Body of pancreas (tissue), 4 donors: ENCODE results near the gene SKI. TPM values are rescaled to one million over a fixed set of nuclear protein-coding genes. Genes with fewer than 3 reads are reported as not detected.

ENCODE experiments used
- ATAC-seq: fragments of 150-250 bp; one replicate; pipeline ENCODE4 v1.9.1; 2016
- DNase-seq, 4 donors: peaks; one replicate each; pipeline ENCODE4 v3.0.0-alpha.2; 2019
- H3K27ac ChIP-seq, 4 donors: fragments of 200-600 bp; sonication (generic); 1 replicate in 3 of 4; 2 replicates in 1 of 4; pipeline versions ENCODE4 v1.5.1 to v1.6.1; 2016 to 2019; ENCODE audit warnings: mild to moderate bottlenecking in 1 of 4, mixed read lengths in 1 of 4, moderate library complexity in 1 of 4
- H3K27me3 ChIP-seq, 2 donors: fragments of 200-600 bp; sonication (generic); one replicate each; pipeline ENCODE4 v1.6.0; 2016; ENCODE audit warnings: mild to moderate bottlenecking in 1 of 2
- H3K36me3 ChIP-seq, 2 donors: fragments of 200-600 bp; sonication (generic); replicated peaks in 1 of 2; 2 replicates each; pipeline ENCODE4 v1.5.1; 2016; ENCODE audit warnings: low read depth in 2 of 2; ENCODE audit not compliant: insufficient read depth in 1 of 2
- H3K4me1 ChIP-seq: fragments of 200-600 bp; sonication (generic); one replicate; pipeline ENCODE4 v1.6.0; 2016
- H3K4me3 ChIP-seq, 2 donors: fragments of 200-600 bp; sonication (generic); 1 replicate in 1 of 2; 2 replicates in 1 of 2; pipeline ENCODE4 v1.5.1; 2016 to 2019
- H3K9me3 ChIP-seq, 3 donors: fragments of 200-600 bp; sonication (generic); 1 replicate in 2 of 3; 2 replicates in 1 of 3; pipeline ENCODE4 v1.5.1; 2016
- CTCF ChIP-seq, 7 experiments: fragments of 450-650 bp in 4 of 7; fragments of 200-600 bp in 3 of 7; sonication (generic) in 3 of 7; IDR thresholded peaks; one replicate each; pipeline ENCODE4 v1.5.1; 2016 to 2019; ENCODE audit warnings: antibody characterized with exemption in 7 of 7
- POLR2A ChIP-seq, 3 donors: fragments of 450-650 bp; IDR thresholded peaks; one replicate each; pipeline ENCODE4 v1.6.1; 2016; ENCODE audit warnings: antibody characterized with exemption in 3 of 3, mild to moderate bottlenecking in 2 of 3
- WGBS, 2 donors: methylation state at CpG; one replicate each; pipeline ENCODE4 v1.1.5; 2017; 5-methylcytosine and 5-hydroxymethylcytosine counted together
- intact Hi-C: fragments of 100-400 bp; cut with DNase I; formaldehyde crosslinking; loops from one replicate; pipeline ENCODE4 v1.15.1; 2023
- total RNA-seq, 2 donors: library from RNA; depleted of rRNA; stranded (reverse); fragments of >200 nt; gene quantifications; one replicate each; pipeline ENCODE4 v1.1.0, GENCODE V29; 2016

Gene SKI
- total RNA-seq: 10 to 100 TPM; 15.8 to 33.0 TPM

- H3K4me3 ChIP-seq: peak within 1 kb of the TSS in 1 of 2 donors; percentile 37
- H3K9me3 ChIP-seq: no peaks in the 10 kb centered on the region
- DNase-seq (no peak), ATAC-seq (no peak)
- 1% methylated on average over 55 of the region's 100 CpGs; no CpG with 5 or more reads in 1 of the 2 donors for WGBS, 2 donors
- peak within 1 kb of the TSS; percentile 97 to 99 (median 98) for H3K27ac ChIP-seq
- no peak for TF ChIP-seq POLR2A (IDR thresholded peaks at IDR 0.05)
- TF ChIP-seq CTCF (IDR thresholded peaks at IDR 0.05): no peak
- intact Hi-C loops: no loop called here
- H3K4me1 ChIP-seq: peaks cover 52% of the 10 kb centered on the region
- H3K27me3 ChIP-seq: no peaks in the 10 kb centered on the region
- no peaks in the 10 kb centered on the region for H3K36me3 ChIP-seq
Observed at GRCh38 chr1:2228157-2228594, at the start of gene SKI. SKI (plus strand) TSS chr1:2228319; CDS start chr1:2228767, 448 bp downstream.

GRCh38 chr1:2178875-2179274, 49.2 kb upstream of the SKI start:
- ATAC-seq: no peak
- DNase-seq: no peak
- H3K36me3 ChIP-seq: no peaks in the 10 kb centered on the region
- H3K4me3 ChIP-seq: no peak overlapping the region
- H3K27me3 ChIP-seq: no peaks in the 10 kb centered on the region
- 88% methylated on average over 15 of the region's 16 CpGs; no CpG with 5 or more reads in 1 of the 2 donors for WGBS, 2 donors
- intact Hi-C loops: no loop called here
- no peaks in the 10 kb centered on the region for H3K9me3 ChIP-seq
- TF ChIP-seq POLR2A (IDR thresholded peaks at IDR 0.05) (no peak), CTCF (IDR thresholded peaks at IDR 0.05) (no peak)
- no peaks in the 10 kb centered on the region for H3K4me1 ChIP-seq
- no peak overlapping the region for H3K27ac ChIP-seq

DNA sequence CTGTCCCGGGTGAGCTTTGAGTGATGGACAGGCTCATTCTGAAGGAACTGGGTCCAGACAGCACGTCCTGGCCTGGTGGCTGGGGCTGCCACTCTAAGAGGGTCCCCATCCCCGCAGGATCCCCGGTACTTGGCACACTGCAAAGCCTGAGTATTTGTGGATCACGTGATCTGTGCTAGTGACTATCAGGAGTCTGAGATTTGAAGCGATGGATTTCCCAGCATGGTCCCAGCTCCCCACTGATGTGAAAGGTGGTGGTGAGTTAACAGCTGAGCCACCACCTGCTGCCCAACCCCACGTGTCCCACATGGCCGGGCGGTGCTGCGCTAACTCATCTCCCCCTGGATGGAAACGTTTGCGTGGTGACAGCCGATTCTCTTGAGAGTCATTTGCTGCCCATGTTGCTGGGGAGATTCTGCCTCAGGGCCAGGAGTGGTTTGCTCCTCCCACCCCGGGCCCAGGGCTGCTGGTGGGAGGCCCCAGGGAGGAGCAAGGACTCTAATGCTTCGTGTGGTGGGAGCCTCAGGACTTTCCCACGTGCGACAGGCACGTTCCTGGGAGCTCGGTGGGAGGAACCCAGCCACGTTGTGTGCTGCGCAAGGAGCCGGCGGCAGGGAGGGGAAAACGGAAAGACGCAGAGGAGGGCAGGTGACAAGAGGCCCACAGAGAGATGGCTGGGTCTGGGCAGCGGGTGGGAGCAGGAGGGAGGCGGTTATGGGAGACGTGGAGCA, 48.7 kb upstream of the SKI start:
- WGBS, 2 donors: 82% methylated on average over 23 to 28 of the region's 28 CpGs
- Histone ChIP-seq H3K4me1 (no peaks in the 10 kb centered on the region), H3K27me3 (no peaks in the 10 kb centered on the region), H3K36me3 (no peaks in the 10 kb centered on the region), H3K4me3 (no peak overlapping the region), H3K9me3 (no peaks in the 10 kb centered on the region), H3K27ac (no peak overlapping the region)
- no peak for ATAC-seq
- TF ChIP-seq CTCF (IDR thresholded peaks at IDR 0.05) (no peak), POLR2A (IDR thresholded peaks at IDR 0.05) (no peak)
- intact Hi-C loops: no loop called here
- no peak for DNase-seq

DNA sequence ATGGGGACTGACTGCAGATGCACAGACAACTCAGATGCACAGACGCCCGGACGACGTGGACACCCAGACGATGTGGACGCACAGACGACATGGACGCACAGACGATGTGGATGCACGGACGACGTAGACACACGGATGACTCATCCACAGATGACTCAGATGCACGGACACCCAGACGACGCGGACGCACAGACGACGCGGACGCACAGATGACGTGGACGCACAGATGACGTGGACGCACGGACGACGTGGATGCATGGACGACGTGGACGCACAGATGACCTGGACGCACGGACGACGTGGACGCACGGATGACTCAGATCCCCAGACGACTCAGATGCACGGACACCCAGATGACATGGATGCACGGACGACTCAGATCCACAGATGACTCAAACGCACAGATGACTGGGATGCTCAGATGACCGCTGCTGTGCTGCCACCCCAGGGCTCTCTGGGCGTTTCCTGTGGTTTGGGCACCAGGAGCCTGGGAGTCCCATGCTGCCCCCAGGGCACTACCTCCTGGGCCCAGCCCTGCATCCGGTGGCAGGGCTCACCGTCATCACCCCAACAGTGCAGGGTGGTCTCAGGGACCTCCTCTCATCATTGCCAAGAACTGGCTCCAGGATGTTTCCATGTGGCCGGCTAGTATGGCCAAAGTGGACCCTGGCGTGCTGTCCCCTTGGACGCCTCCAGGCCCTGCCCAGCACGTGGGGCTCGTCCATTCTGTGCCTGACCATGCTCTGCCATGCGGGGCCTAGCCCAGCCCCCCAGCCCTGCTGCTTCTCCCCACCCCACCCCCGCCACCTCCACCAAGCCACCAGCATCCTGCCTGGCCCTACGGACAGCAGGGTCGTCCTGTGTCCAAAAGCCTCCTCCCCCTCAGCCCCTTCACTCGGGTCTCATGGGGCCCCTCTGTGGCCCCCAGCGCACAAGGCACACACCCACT, 47.5 kb upstream of the SKI start:
- H3K27ac ChIP-seq: no peak overlapping the region
- H3K27me3 ChIP-seq: no peaks in the 10 kb centered on the region
- DNase-seq (no peak), ATAC-seq (no peak)
- H3K36me3 ChIP-seq: no peaks in the 10 kb centered on the region
- WGBS, 2 donors: 89 to 92% methylated on average over 52 to 57 of the region's 58 CpGs
- no peaks in the 10 kb centered on the region for H3K9me3 ChIP-seq
- H3K4me1 ChIP-seq: no peaks in the 10 kb centered on the region
- H3K4me3 ChIP-seq: no peak overlapping the region
- TF ChIP-seq POLR2A (IDR thresholded peaks at IDR 0.05) (no peak), CTCF (IDR thresholded peaks at IDR 0.05) (no peak)
- intact Hi-C loops: no loop called here
